GM23338 (cell line): ENCODE results near the gene XIST. TPM values are rescaled to one million over a fixed set of nuclear protein-coding genes. Genes with fewer than 3 reads are reported as not detected.

Source experiments
- ATAC-seq: fragments of 200-7000 bp; cut with Tn5 transposase; 3 replicates; pipeline ENCODE4 v1.9.1; 2020
- DNase-seq: peaks from one replicate; pipeline ENCODE4 v3.0.0-alpha.2; 2015; ENCODE audit warnings: low spot score
- H2AFZ ChIP-seq: fragments of 200-600 bp; sonication (generic); 2 replicates; pipeline ENCODE4 v1.8.0; 2016; ENCODE audit warnings: antibody characterized with exemption, mild to moderate bottlenecking, moderate library complexity
- H3F3A ChIP-seq: fragments of 200-600 bp; sonication (generic); replicated peaks from 2 replicates; pipeline ENCODE4 v1.8.0; 2017; ENCODE audit warnings: antibody characterized with exemption, mixed run types, low read depth
- H3K27ac ChIP-seq: fragments of 200-600 bp; sonication (generic); 2 replicates; pipeline ENCODE4 v1.6.1; 2016; ENCODE audit warnings: low read depth
- H3K27me3 ChIP-seq: fragments of 200-600 bp; sonication (generic); 2 replicates; pipeline ENCODE4 v1.8.0; 2016; ENCODE audit warnings: mild to moderate bottlenecking, mixed run types, moderate library complexity; ENCODE audit not compliant: insufficient read depth
- H3K36me3 ChIP-seq: fragments of 200-600 bp; sonication (generic); 2 replicates; pipeline ENCODE4 v1.8.0; 2016; ENCODE audit warnings: mild to moderate bottlenecking; ENCODE audit not compliant: insufficient read depth
- H3K4me1 ChIP-seq: fragments of 200-600 bp; sonication (generic); 2 replicates; pipeline ENCODE4 v1.8.0; 2016; ENCODE audit warnings: mild to moderate bottlenecking, moderate library complexity; ENCODE audit not compliant: insufficient read depth
- H3K4me2 ChIP-seq: fragments of 200-600 bp; sonication (generic); 2 replicates; pipeline ENCODE4 v1.7.1; 2017; ENCODE audit warnings: mixed run types
- H3K4me3 ChIP-seq: fragments of 200-600 bp; sonication (generic); 2 replicates; pipeline ENCODE4 v1.6.1; 2016; ENCODE audit warnings: mixed run types
- H3K79me2 ChIP-seq: fragments of 200-600 bp; sonication (generic); replicated peaks from 2 replicates; pipeline ENCODE4 v1.8.0; 2017; ENCODE audit warnings: mild to moderate bottlenecking; ENCODE audit not compliant: insufficient read depth
- H3K9me2 ChIP-seq: fragments of 200-600 bp; sonication (generic); 2 replicates; pipeline ENCODE4 v1.8.0; 2017; ENCODE audit not compliant: insufficient read depth
- H4K20me1 ChIP-seq: fragments of 200-600 bp; sonication (generic); replicated peaks from 2 replicates; pipeline ENCODE4 v1.8.0; 2017; ENCODE audit warnings: mild to moderate bottlenecking; ENCODE audit not compliant: insufficient read depth
- H3K27ac Mint-ChIP-seq: 2 replicates; pipeline ENCODE4 v1.8.0; 2020; ENCODE audit warnings: inconsistent platforms, mild to moderate bottlenecking, moderate library complexity, mixed read lengths
- H3K27me3 Mint-ChIP-seq: 3 replicates; pipeline ENCODE4 v1.8.0; 2022; ENCODE audit warnings: low read depth, mild to moderate bottlenecking, moderate library complexity, mixed read lengths, inconsistent platforms; ENCODE audit not compliant: insufficient read depth, poor library complexity
- H3K36me3 Mint-ChIP-seq: 3 replicates; pipeline ENCODE4 v1.8.0; 2021; ENCODE audit warnings: low read depth, mild to moderate bottlenecking, inconsistent platforms, moderate library complexity, mixed read lengths
- H3K4me1 Mint-ChIP-seq: 3 replicates; pipeline ENCODE4 v1.8.0; 2020; ENCODE audit warnings: mild to moderate bottlenecking, inconsistent platforms, mixed read lengths
- H3K4me3 Mint-ChIP-seq: 3 replicates; pipeline ENCODE4 v1.8.0; 2021; ENCODE audit warnings: moderate library complexity, mild to moderate bottlenecking, inconsistent platforms, mixed read lengths
- H3K9me3 Mint-ChIP-seq: 3 replicates; pipeline ENCODE4 v1.8.0; 2020; ENCODE audit warnings: moderate library complexity, mild to moderate bottlenecking, inconsistent platforms, mixed read lengths
- CREB1 ChIP-seq: fragments of 250-450 bp; sonication (Bioruptor Pico); IDR thresholded peaks from 2 replicates; pipeline ENCODE4 v1.5.0; 2020; ENCODE audit warnings: low read depth, mild to moderate bottlenecking, moderate library complexity
- CTCF ChIP-seq, 2 experiments: fragments of 200-600 bp in 1 of 2; sonication (generic) in 1 of 2; conservative IDR thresholded peaks; 2 replicates each; pipeline versions ENCODE4 v1.5.1 to v1.6.1; 2016 to 2017; ENCODE audit warnings: antibody characterized with exemption in 2 of 2, low read depth in 2 of 2, mild to moderate bottlenecking in 2 of 2, moderate library complexity in 1 of 2
- ETS1 ChIP-seq: IDR thresholded peaks from 2 replicates; pipeline ENCODE4 v1.6.1; 2016; ENCODE audit warnings: antibody characterized with exemption
- EZH2phosphoT487 ChIP-seq: fragments of 200-600 bp; sonication (generic); IDR thresholded peaks from one replicate; pipeline ENCODE4 v1.8.1; 2018; ENCODE audit warnings: antibody characterized with exemption; ENCODE audit not compliant: unreplicated experiment
- NANOG ChIP-seq: IDR thresholded peaks from 2 replicates; pipeline ENCODE4 v1.6.1; 2016; ENCODE audit warnings: antibody characterized with exemption, borderline replicate concordance
- POLR2AphosphoS5 ChIP-seq: IDR thresholded peaks from 2 replicates; pipeline ENCODE4 v1.6.1; 2016; ENCODE audit warnings: antibody characterized with exemption, low read depth
- REST ChIP-seq: IDR thresholded peaks from one replicate; pipeline ENCODE4 v1.6.1; 2018; ENCODE audit warnings: antibody characterized with exemption; ENCODE audit not compliant: unreplicated experiment
- STAT1 ChIP-seq: IDR thresholded peaks from one replicate; pipeline ENCODE4 v1.6.1; 2016; ENCODE audit warnings: antibody characterized with exemption; ENCODE audit not compliant: unreplicated experiment
- ZNF462 ChIP-seq: fragments of 250-450 bp; sonication (Bioruptor Pico); IDR thresholded peaks from 2 replicates; pipeline ENCODE4 v1.5.0; 2020; ENCODE audit warnings: mild to moderate bottlenecking, moderate library complexity
- polyA plus RNA-seq: library from polyadenylated mRNA; unstranded; fragments of >200 nt; fragmentation: Nextera tagmentation; extraction: Ambion mirVana; gene quantifications from 2 replicates; pipeline ENCODE4 v1.2.1, GENCODE V29; 2016
- total RNA-seq: library from RNA; depleted of rRNA; stranded (reverse); fragments of >200 nt; shearing (Covaris generic); gene quantifications from 2 replicates; pipeline ENCODE4 v1.2.3, GENCODE V29; 2014

The XIST gene
- total and polyA plus RNA-seq, 2 experiments from 2014 or later: 0.28 to 0.84 TPM

- TF ChIP-seq CTCF (conservative IDR thresholded peaks at IDR 0.05; ENCODE audit: low read depth in 2 of 2): no peak
- TF ChIP-seq CREB1 (CRISPR knock-in tag): no peak
- no peak for TF ChIP-seq REST
- TF ChIP-seq STAT1: no peak
- TF ChIP-seq EZH2phosphoT487: no peak
- TF ChIP-seq ETS1: no peak
- no peak for TF ChIP-seq NANOG
Observed at GRCh38 chrX:73863852-73864251, 11.3 kb upstream of the XIST start (continued).

GRCh38 chrX:73863268-73863667 lies 10.8 kb upstream of the XIST start:
- Histone ChIP-seq H3K4me2 (no peak overlapping the region), H3K4me3 (no peak overlapping the region), H3K27me3 (no peaks in the 10 kb centered on the region), H4K20me1 (no peaks in the 10 kb centered on the region), H3K4me1 (no peaks in the 10 kb centered on the region), H3K79me2 (no peaks in the 10 kb centered on the region), H2AFZ (no peak overlapping the region), H3F3A (no peaks in the 10 kb centered on the region), H3K27ac (no peak overlapping the region), H3K9me2 (no peaks in the 10 kb centered on the region), H3K36me3 (no peaks in the 10 kb centered on the region)
- Mint-ChIP-seq H3K9me3 (peaks cover 11% of the 10 kb centered on the region), H3K36me3 (peaks cover 10% of the 10 kb centered on the region), H3K4me1 (no peaks in the 10 kb centered on the region), H3K27ac (no peak overlapping the region), H3K4me3 (no peak overlapping the region), H3K27me3 (no peaks in the 10 kb centered on the region)
- ATAC-seq: no peak
- DNase-seq: no peak
- TF ChIP-seq POLR2AphosphoS5: no peak
- TF ChIP-seq CREB1 (CRISPR knock-in tag): no peak
- no peak for TF ChIP-seq ZNF462 (CRISPR knock-in tag)
- no peak for TF ChIP-seq ETS1
